ENCODE results near the gene RNF126.

- TF ChIP-seq, protein P1, sequence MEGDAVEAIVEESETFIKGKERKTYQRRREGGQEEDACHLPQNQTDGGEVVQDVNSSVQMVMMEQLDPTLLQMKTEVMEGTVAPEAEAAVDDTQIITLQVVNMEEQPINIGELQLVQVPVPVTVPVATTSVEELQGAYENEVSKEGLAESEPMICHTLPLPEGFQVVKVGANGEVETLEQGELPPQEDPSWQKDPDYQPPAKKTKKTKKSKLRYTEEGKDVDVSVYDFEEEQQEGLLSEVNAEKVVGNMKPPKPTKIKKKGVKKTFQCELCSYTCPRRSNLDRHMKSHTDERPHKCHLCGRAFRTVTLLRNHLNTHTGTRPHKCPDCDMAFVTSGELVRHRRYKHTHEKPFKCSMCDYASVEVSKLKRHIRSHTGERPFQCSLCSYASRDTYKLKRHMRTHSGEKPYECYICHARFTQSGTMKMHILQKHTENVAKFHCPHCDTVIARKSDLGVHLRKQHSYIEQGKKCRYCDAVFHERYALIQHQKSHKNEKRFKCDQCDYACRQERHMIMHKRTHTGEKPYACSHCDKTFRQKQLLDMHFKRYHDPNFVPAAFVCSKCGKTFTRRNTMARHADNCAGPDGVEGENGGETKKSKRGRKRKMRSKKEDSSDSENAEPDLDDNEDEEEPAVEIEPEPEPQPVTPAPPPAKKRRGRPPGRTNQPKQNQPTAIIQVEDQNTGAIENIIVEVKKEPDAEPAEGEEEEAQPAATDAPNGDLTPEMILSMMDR (conservative IDR thresholded peaks at IDR 0.05; ENCODE audit: low read depth, low read length) = no peak
- TF ChIP-seq EZH2 (IDR thresholded peaks at IDR 0.05; ENCODE audit: borderline replicate concordance, low read depth, low read length, poor library complexity, severe bottlenecking) = no peak
Observed at GRCh38 chr19:648904-649801, 13.9 kb downstream of the RNF126 start.

All from A673 (cell line).